Effector CD8-positive, alpha-beta T cell (primary cell): ENCODE measurements around the gene PDE4D.
"Not testable (repeated sequence)": the region's sequence is repeated elsewhere in the genome, so short reads cannot be mapped to it uniquely, and the experiment has no call there.

Experiments
- DNase-seq: peaks from one replicate; lab custom pipeline; 2025; lab: John Stamatoyannopoulos, UW

Gene PDE4D

GRCh38 chr5:59071755-59072549 is 821.6 kb downstream of the PDE4D start:
- DNase-seq, result no peak

GRCh38 chr5:59069438-59070079 is 824.0 kb downstream of the PDE4D start:
- DNase-seq, result no peak

- DNase-seq, result no peak
Observed at GRCh38 chr5:59067956-59068656, 825.4 kb downstream of the PDE4D start.

GRCh38 chr5:59066367-59067163 is 827.0 kb downstream of the PDE4D start:
- DNase-seq, result no peak

GRCh38 chr5:59065554-59065953 is 828.0 kb downstream of the PDE4D start:
- no peak for DNase-seq

GRCh38 chr5:59064293-59064692 is 829.2 kb downstream of the PDE4D start:
- DNase-seq, result no peak

- DNase-seq, result no peak
Observed at GRCh38 chr5:59062986-59063683, 830.4 kb downstream of the PDE4D start.

GRCh38 chr5:59061377-59061776 is 832.1 kb downstream of the PDE4D start:
- no peak for DNase-seq

- no peak for DNase-seq
Observed at GRCh38 chr5:59058969-59059687, 834.4 kb downstream of the PDE4D start.

GRCh38 chr5:59058237-59058636 is 835.3 kb downstream of the PDE4D start:
- DNase-seq, result no peak

GRCh38 chr5:59056599-59056998 is 836.9 kb downstream of the PDE4D start:
- DNase-seq, result not testable (repeated sequence)

- DNase-seq, result no peak
Observed at GRCh38 chr5:59055745-59056448, 837.6 kb downstream of the PDE4D start.

GRCh38 chr5:59054963-59055528 is 838.5 kb downstream of the PDE4D start:
- no peak for DNase-seq

- DNase-seq, result no peak
Observed at GRCh38 chr5:59051951-59052350, 841.6 kb downstream of the PDE4D start.

- DNase-seq, result no peak
Observed at GRCh38 chr5:59049095-59049494, 844.4 kb downstream of the PDE4D start.

GRCh38 chr5:59042201-59043055 is 851.1 kb downstream of the PDE4D start:
- no peak for DNase-seq

- DNase-seq, result no peak
Observed at GRCh38 chr5:59041355-59041754, 852.2 kb downstream of the PDE4D start.

GRCh38 chr5:59040804-59041201 is 852.7 kb downstream of the PDE4D start:
- DNase-seq, result no peak
